Neural progenitor cell (in vitro differentiated cells): ENCODE measurements around the gene OR2AT4.

ENCODE experiments used
- CTCF ChIP-seq: fragments of 200-600 bp; sonication (generic); IDR thresholded peaks from 2 replicates; pipeline ENCODE4 v1.5.1; 2017; ENCODE audit warnings: antibody characterized with exemption, mild to moderate bottlenecking
- EZH2phosphoT487 ChIP-seq: fragments of 200-600 bp; sonication (generic); IDR thresholded peaks from 2 replicates; pipeline ENCODE4 v1.6.1; 2017; ENCODE audit warnings: antibody characterized with exemption

- no peak for TF ChIP-seq CTCF
- TF ChIP-seq EZH2phosphoT487 = no peak
Observed at GRCh38 chr11:75090671-75091177, 6.0 kb downstream of the OR2AT4 start.
